Right renal pelvis (tissue), 4 donors: ENCODE results near the gene POLD3. TPM values are rescaled to one million over a fixed set of nuclear protein-coding genes. Genes with fewer than 3 reads are reported as not detected.
"Not testable (repeated sequence)": the region's sequence is repeated elsewhere in the genome, so short reads cannot be mapped to it uniquely, and the experiment has no call there.

Experiments
- DNase-seq, 4 donors: peaks; one replicate each; pipeline ENCODE4 v3.0.0-alpha.2; 2013; ENCODE audit warnings: low read depth in 4 of 4, low spot score in 3 of 4, missing footprints in 1 of 4
- polyA plus RNA-seq, 4 donors: library from polyadenylated mRNA; unstranded; fragments of 120-200 nt; gene quantifications; one replicate each; pipeline ENCODE4 v1.2.1, GENCODE V29; 2013; ENCODE audit not compliant: insufficient read length in 4 of 4

Gene POLD3
- polyA plus RNA-seq, 4 donors: 29.2 to 37.5 (median 34.2) TPM

GRCh38 chr11:74579577-74580270, 12.7 kb upstream of the POLD3 start:
- DNase-seq: no peak

GRCh38 chr11:74581954-74582547, 10.3 kb upstream of the POLD3 start:
- no peak for DNase-seq

- no peak for DNase-seq
Measured at GRCh38 chr11:74583024-74583624, 9.3 kb upstream of the POLD3 start.

- DNase-seq: not testable (repeated sequence)
Measured at GRCh38 chr11:74590492-74590891, 1.9 kb upstream of the POLD3 start.

GRCh38 chr11:74592063-74592440, 330 bp upstream of the POLD3 start:
- DNase-seq: no peak

GRCh38 chr11:74593463-74593862, 1.1 kb downstream of the POLD3 start:
- no peak for DNase-seq

- no peak for DNase-seq
Measured at GRCh38 chr11:74602637-74603556, 10.5 kb downstream of the POLD3 start.

GRCh38 chr11:74603845-74604244, 11.5 kb downstream of the POLD3 start:
- DNase-seq: no peak

- DNase-seq: no peak
Measured at GRCh38 chr11:74604311-74604710, 11.9 kb downstream of the POLD3 start.

GRCh38 chr11:74605403-74605802, 13.0 kb downstream of the POLD3 start:
- DNase-seq: no peak

- no peak for DNase-seq
Measured at GRCh38 chr11:74608431-74608830, 16.0 kb downstream of the POLD3 start.

- DNase-seq: no peak
Measured at GRCh38 chr11:74611369-74611861, 19.0 kb downstream of the POLD3 start.

GRCh38 chr11:74612877-74613276, 20.5 kb downstream of the POLD3 start:
- no peak for DNase-seq

- no peak for DNase-seq
Measured at GRCh38 chr11:74615311-74615710, 22.9 kb downstream of the POLD3 start.

- no peak for DNase-seq
Measured at GRCh38 chr11:74615988-74616387, 23.6 kb downstream of the POLD3 start.

GRCh38 chr11:74620531-74620930, 28.1 kb downstream of the POLD3 start:
- no peak for DNase-seq

GRCh38 chr11:74626130-74626529, 33.7 kb downstream of the POLD3 start:
- no peak for DNase-seq

- DNase-seq: no peak
Measured at GRCh38 chr11:74626604-74627003, 34.2 kb downstream of the POLD3 start.

GRCh38 chr11:74627381-74627780, 35.0 kb downstream of the POLD3 start:
- DNase-seq: no peak

GRCh38 chr11:74630043-74630442, 37.7 kb downstream of the POLD3 start:
- DNase-seq: no peak
